IMR-90 (cell line): Measurements from ENCODE around the gene TOMM6. TPM values are rescaled to one million over a fixed set of nuclear protein-coding genes. Genes with fewer than 3 reads are reported as not detected.

Experiments used
- microRNA-seq, 2 experiments: library from miRNA; stranded (forward) in 1 of 2; unstranded in 1 of 2; fragments of 10-50 nt in 1 of 2; fragments of <30 nt in 1 of 2; gene quantifications in 1 of 2; microRNA quantifications in 1 of 2; one replicate each; pipeline versions ENCODE3 to v1.1.0; 2013 to 2020; ENCODE audit not compliant: insufficient read depth in 1 of 2, insufficient read length in 1 of 2, unreplicated experiment in 1 of 2
- polyA plus RNA-seq, 3 experiments: library from polyadenylated mRNA; depleted of rRNA; stranded (reverse); fragments of >200 nt; gene quantifications; 2 replicates each; pipeline ENCODE4 v1.2.3, GENCODE V29; 2012; ENCODE audit warnings: low replicate concordance in 1 of 3
- small RNA-seq, 5 experiments: library from RNA; depleted of rRNA; stranded (forward); fragments of <200 nt; gene quantifications; one replicate each; pipeline ENCODE3, GENCODE V24; 2012
- total RNA-seq: library from RNA; depleted of rRNA; stranded (reverse); fragments of >200 nt; gene quantifications from 2 replicates; pipeline ENCODE4 v1.2.3, GENCODE V29; 2012; rRNA removed

Gene TOMM6
- total and polyA plus RNA-seq, 2 of the 4 experiments (the other 2 are of a cell fraction) = 128 to 227 TPM

Small RNAs within 50 kb of the gene (microRNA-seq; reads per million reads assigned to microRNA genes)
- gene AL365205.2 (ENCODE audit: insufficient read depth, insufficient read length) = not detected
- not detected for gene AL365205.3 (ENCODE audit: insufficient read depth, insufficient read length)
- gene RF00393 (ENCODE audit: insufficient read depth, insufficient read length) = not detected

Small RNAs within 50 kb of the gene (small RNA-seq; reads per million reads assigned to genes)
- gene AL365205.2 = 0 reads per million in 5 experiments
- gene AL365205.3 = 0 reads per million in 5 experiments
- 0 reads per million in 5 experiments for gene RF00393

Other genes starting within 250 kb of the TOMM6 start
- 0.72 and 0.83 TPM in 2 replicates for gene FOXP4, start 241.3 kb upstream of the TOMM6 start, total RNA-seq
- 9.5 and 10.4 TPM in 2 replicates for gene FOXP4, start 241.3 kb upstream of the TOMM6 start, polyA plus RNA-seq (2012; rRNA removed)
- 0.18 and 0.28 TPM in 2 replicates for gene MDFI, start 149.2 kb upstream of the TOMM6 start, total RNA-seq
- gene MDFI, start 149.2 kb upstream of the TOMM6 start, polyA plus RNA-seq (2012; rRNA removed) = 0.29 and 0.36 TPM in 2 replicates
- 4.4 and 4.5 TPM in 2 replicates for gene TFEB, start 52.1 kb upstream of the TOMM6 start, total RNA-seq
- gene TFEB, start 52.1 kb upstream of the TOMM6 start, polyA plus RNA-seq (2012; rRNA removed) = 4.7 and 4.9 TPM in 2 replicates
- not detected in 2 replicates for gene PGC, start 40.3 kb upstream of the TOMM6 start, total RNA-seq
- gene PGC, start 40.3 kb upstream of the TOMM6 start, polyA plus RNA-seq (2012; rRNA removed) = not detected in 2 replicates
- 0.28 and 0.54 TPM in 2 replicates for gene FRS3, start 7.8 kb upstream of the TOMM6 start, total RNA-seq
- gene FRS3, start 7.8 kb upstream of the TOMM6 start, polyA plus RNA-seq (2012; rRNA removed) = 3.8 and 4.3 TPM in 2 replicates
- gene PRICKLE4, start 6.9 kb upstream of the TOMM6 start, total RNA-seq = not detected in 2 replicates
- 0.72 and 0.99 TPM in 2 replicates for gene PRICKLE4, start 6.9 kb upstream of the TOMM6 start, polyA plus RNA-seq (2012; rRNA removed)
- gene USP49, start 107.7 kb downstream of the TOMM6 start, total RNA-seq = 1.4 TPM in 2 replicates
- gene USP49, start 107.7 kb downstream of the TOMM6 start, polyA plus RNA-seq (2012; rRNA removed) = 1.4 and 2.1 TPM in 2 replicates
- gene MED20, start 133.4 kb downstream of the TOMM6 start, total RNA-seq = 35.6 and 38.2 TPM in 2 replicates
- 22.0 and 24.8 TPM in 2 replicates for gene MED20, start 133.4 kb downstream of the TOMM6 start, polyA plus RNA-seq (2012; rRNA removed)
- 25.3 and 26.7 TPM in 2 replicates for gene BYSL, start 133.8 kb downstream of the TOMM6 start, total RNA-seq
- 35.5 and 36.3 TPM in 2 replicates for gene BYSL, start 133.8 kb downstream of the TOMM6 start, polyA plus RNA-seq (2012; rRNA removed)
- 19.2 and 19.4 TPM in 2 replicates for gene CCND3, start 154.1 kb downstream of the TOMM6 start, total RNA-seq
- gene CCND3, start 154.1 kb downstream of the TOMM6 start, polyA plus RNA-seq (2012; rRNA removed) = 61.9 and 63.8 TPM in 2 replicates